ENCODE data around the gene ARHGEF2. TPM values are rescaled to one million over a fixed set of nuclear protein-coding genes. Genes with fewer than 3 reads are reported as not detected.

Gene ARHGEF2
- total and polyA plus RNA-seq, 9 of the 15 experiments (the other 6 are each of a cell fraction or from before 2014, with no cell fraction given) = 7.1 to 162 (median 62.2) TPM

GRCh38 chr1:155919801-155920200, 58.5 kb downstream of the ARHGEF2 start:
- 100% methylated on average over 2 of the region's 2 CpGs for WGBS (ENCODE audit: insufficient coverage, low coverage, missing lambda C conversion rate)
- DNase-seq (ENCODE audit: extremely low read depth in 1 of 4, low spot score in 3 of 4) (no peak), ATAC-seq (no peak), FAIRE-seq (no peak)
- peaks cover 17% of the 10 kb centered on the region for H3K79me2 ChIP-seq (ENCODE audit: control insufficient read depth, insufficient read depth, low read length)
- 0 out of 2 replicates have a peak, but pooled peaks cover 4% of the 10 kb centered on the region for H4K20me1 ChIP-seq (replicated peaks; ENCODE audit: control insufficient read depth, insufficient read depth, low read length)
- no peak overlapping the region for H3K4me3 ChIP-seq
- in situ Hi-C loops (cut with MboI) = no loop called here
- no peak overlapping the region for H3K4me2 ChIP-seq (ENCODE audit: insufficient read depth, low read length)
- POLR2A ChIA-PET = interaction anchor here (0.6 to 7.9 kb wide), 4 partner anchors 8 to 163 kb away, joined by 3 to 100 read pairs (median 20); partner anchors contain the start of genes KHDC4 and RIT1
- no peak overlapping the region for H2AFZ ChIP-seq (ENCODE audit: low read depth, low read length)
- CTCF ChIA-PET (ENCODE audit: low intra/inter-chr PET ratio) = no interaction called here
- no peak overlapping the region for H3K27ac ChIP-seq (ENCODE audit: extremely low read depth, low read depth, low read length)
- H3K27me3 ChIP-seq (ENCODE audit: control insufficient read depth in 2 of 2, insufficient read depth in 2 of 2, low read length in 2 of 2) = no peaks in the 10 kb centered on the region
- BruUV-seq (replicated peaks) = no TSS peak
- 0 out of 2 replicates have a peak, but pooled peaks have one; percentile 26 for TF ChIP-seq POLR2A (conservative IDR thresholded peaks at IDR 0.05)
- no peak for TF ChIP-seq CHD2 (IDR thresholded peaks at IDR 0.05; ENCODE audit: low read depth, low read length)
- H3K9me3 ChIP-seq (replicated peaks; ENCODE audit: control insufficient read depth, insufficient read depth, low read depth, low read length) = no peaks in the 10 kb centered on the region
- H3K4me1 ChIP-seq (replicated peaks in 1 of 2; ENCODE audit: control insufficient read depth in 2 of 2, insufficient read depth in 2 of 2, low read length in 2 of 2) = no peaks in the 10 kb centered on the region
- no peak overlapping the region for H3K9ac ChIP-seq (ENCODE audit: insufficient read depth in 1 of 2, low read depth in 2 of 2, low read length in 2 of 2)
- intact Hi-C loops (cut with micrococcal nuclease) = no loop called here
- no peaks in the 10 kb centered on the region for H3K9me1 ChIP-seq (ENCODE audit: control insufficient read depth, insufficient read depth, low read length)
- peaks cover 97% of the 10 kb centered on the region for H3K36me3 ChIP-seq (ENCODE audit: control insufficient read depth, insufficient read depth, low read length)

DNA sequence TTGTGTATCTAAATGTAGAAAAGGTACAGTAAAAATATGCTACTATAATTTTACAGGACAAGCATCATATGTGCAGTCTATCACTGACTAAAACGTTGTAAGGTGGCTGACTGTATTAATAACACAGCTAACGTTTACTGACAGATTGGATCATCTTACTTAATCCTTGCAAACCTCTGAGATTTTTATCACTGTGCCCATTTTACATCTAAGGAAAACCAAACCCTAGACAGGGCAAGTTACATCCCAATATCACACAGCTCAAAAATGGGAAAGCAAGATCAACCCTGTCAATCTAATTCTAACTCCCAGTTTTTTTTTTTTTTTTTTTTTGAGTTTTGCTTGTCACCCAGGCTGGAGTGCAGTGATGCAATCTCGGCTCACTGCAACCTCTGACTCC, 59.7 kb downstream of the ARHGEF2 start:
- Histone ChIP-seq H3K9me1 (ENCODE audit: control insufficient read depth, insufficient read depth, low read length) (no peaks in the 10 kb centered on the region), H3K4me2 (ENCODE audit: insufficient read depth, low read length) (no peak overlapping the region), H3K79me2 (ENCODE audit: control insufficient read depth, insufficient read depth, low read length) (peaks cover 17% of the 10 kb centered on the region), H3K4me1 (replicated peaks in 1 of 2; ENCODE audit: control insufficient read depth in 2 of 2, insufficient read depth in 2 of 2, low read length in 2 of 2) (no peaks in the 10 kb centered on the region), H4K20me1 (replicated peaks; ENCODE audit: control insufficient read depth, insufficient read depth, low read length) (0 out of 2 replicates have a peak, but pooled peaks cover 4% of the 10 kb centered on the region), H3K9ac (ENCODE audit: insufficient read depth in 1 of 2, low read depth in 2 of 2, low read length in 2 of 2) (no peak overlapping the region), H2AFZ (ENCODE audit: low read depth, low read length) (no peak overlapping the region), H3K36me3 (ENCODE audit: control insufficient read depth, insufficient read depth, low read length) (peaks cover 97% of the 10 kb centered on the region), H3K27me3 (ENCODE audit: control insufficient read depth in 2 of 2, insufficient read depth in 2 of 2, low read length in 2 of 2) (no peaks in the 10 kb centered on the region), H3K27ac (ENCODE audit: extremely low read depth, low read depth, low read length) (no peak overlapping the region), H3K4me3 (no peak overlapping the region), H3K9me3 (replicated peaks; ENCODE audit: control insufficient read depth, insufficient read depth, low read depth, low read length) (no peaks in the 10 kb centered on the region)
- in situ Hi-C loops (cut with MboI) = no loop called here
- BruUV-seq (replicated peaks) = no TSS peak
- CTCF ChIA-PET (ENCODE audit: low intra/inter-chr PET ratio) = no interaction called here
- ATAC-seq = no peak
- no peak for FAIRE-seq
- WGBS (ENCODE audit: insufficient coverage, low coverage, missing lambda C conversion rate) = 33% methylated on average over 2 of the region's 3 CpGs
- intact Hi-C loops (cut with micrococcal nuclease) = no loop called here
- no peak for DNase-seq (ENCODE audit: extremely low read depth in 1 of 4, low spot score in 3 of 4)
- POLR2A ChIA-PET = interaction anchor here (0.5 to 7.9 kb wide), 6 partner anchors 8 to 1022 kb away, joined by 3 to 100 read pairs (median 3); partner anchors contain the start of genes KHDC4 and RIT1
- TF ChIP-seq, protein P1, sequence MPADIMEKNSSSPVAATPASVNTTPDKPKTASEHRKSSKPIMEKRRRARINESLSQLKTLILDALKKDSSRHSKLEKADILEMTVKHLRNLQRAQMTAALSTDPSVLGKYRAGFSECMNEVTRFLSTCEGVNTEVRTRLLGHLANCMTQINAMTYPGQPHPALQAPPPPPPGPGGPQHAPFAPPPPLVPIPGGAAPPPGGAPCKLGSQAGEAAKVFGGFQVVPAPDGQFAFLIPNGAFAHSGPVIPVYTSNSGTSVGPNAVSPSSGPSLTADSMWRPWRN (IDR thresholded peaks at IDR 0.05; ENCODE audit: low read depth) = no peak
- TF ChIP-seq POLR2B (IDR thresholded peaks at IDR 0.05; ENCODE audit: low read depth, partially characterized antibody) (no peak), CEBPB (tag; IDR thresholded peaks at IDR 0.05) (peak; percentile 33), AFF1 (IDR thresholded peaks at IDR 0.05; ENCODE audit: low read depth in 1 of 2, partially characterized antibody in 2 of 2) (no peak), MTA3 (IDR thresholded peaks at IDR 0.05; ENCODE audit: borderline replicate concordance) (no peak), JUN (IDR thresholded peaks at IDR 0.05; ENCODE audit: borderline replicate concordance, low read depth, low read length) (no peak), JUN (CRISPR knock-in tag; IDR thresholded peaks at IDR 0.05; ENCODE audit: borderline replicate concordance) (no peak), ZNF239 (CRISPR knock-in tag; IDR thresholded peaks at IDR 0.05) (no peak), TCF15 (CRISPR knock-in tag; IDR thresholded peaks at IDR 0.05) (no peak)

Measured in K562 (cell line).